ENCODE data around the gene PAPOLG.
A peak's percentile ranks its signal among the peaks of the same experiment; 100 is the strongest.

Gene PAPOLG

DNA sequence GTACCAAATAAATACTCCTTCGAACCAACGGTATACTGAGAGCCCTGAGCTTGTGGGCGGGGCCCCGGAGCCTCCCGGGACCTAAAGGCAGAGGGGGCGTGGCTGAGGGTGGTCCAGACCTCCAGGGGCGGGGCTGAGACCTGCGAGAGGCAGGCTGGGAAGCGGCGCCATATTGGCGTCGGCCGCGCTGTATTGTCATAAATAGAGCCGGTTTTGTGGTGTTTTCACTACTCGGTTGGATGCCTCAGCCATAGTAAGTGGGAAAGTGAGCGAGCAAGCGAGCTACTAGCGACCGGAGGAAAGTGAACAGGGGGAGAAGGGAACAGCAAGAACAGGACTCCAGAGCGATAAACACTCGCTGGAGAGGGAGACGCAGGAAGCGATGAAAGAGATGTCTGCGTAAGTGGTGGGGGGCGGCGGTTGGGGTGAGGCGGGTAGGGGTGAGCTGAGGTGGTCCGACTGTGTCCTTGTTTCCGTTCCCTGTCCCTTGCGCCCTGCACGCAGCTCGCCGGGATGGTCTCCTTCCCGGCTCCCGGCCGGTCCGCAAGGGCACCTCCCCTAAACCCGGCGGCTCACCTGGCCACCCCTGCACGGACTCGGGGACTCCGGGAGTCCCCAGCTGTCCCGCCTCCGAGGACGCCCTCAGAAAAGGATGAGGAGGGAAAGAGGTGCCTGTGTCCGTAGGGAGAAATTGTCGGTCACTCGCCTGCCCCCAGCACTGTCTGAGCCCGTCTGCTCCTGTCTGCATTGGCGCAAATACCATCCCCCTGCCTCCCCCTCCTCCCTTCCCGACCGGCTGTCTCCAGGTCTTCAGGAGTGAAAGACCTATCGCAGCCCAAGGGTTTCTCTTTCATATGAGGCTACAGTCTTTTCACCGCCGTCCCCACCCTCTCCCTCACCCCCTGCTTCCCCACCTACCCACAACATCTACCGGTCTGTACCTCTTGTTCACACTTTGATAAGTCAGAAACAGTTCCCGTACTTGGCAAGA lies at the start of gene PAPOLG:
PAPOLG (plus strand) TSS at position 172 of the 991 bp plus-strand sequence; CDS start at position 383, 211 bp downstream.
- Histone ChIP-seq H3K9me3 (ENCODE audit: insufficient read depth, low read length) (no peaks in the 10 kb centered on the region), H3K9me2 (replicated peaks; ENCODE audit: insufficient read depth, low read length) (no peaks in the 10 kb centered on the region), H3K36me3 (ENCODE audit: low read length) (peaks cover 15% of the 10 kb centered on the region), H2AFZ (ENCODE audit: low read depth, low read length, severe bottlenecking) (peak within 1 kb of the TSS; percentile 95), H3K9ac (ENCODE audit: low read length) (peak within 1 kb of the TSS; percentile 71), H3F3A (ENCODE audit: insufficient read depth) (0 out of 2 replicates have a peak, but pooled peaks cover 4% of the 10 kb centered on the region), H3K27me3 (ENCODE audit: low read length) (no peaks in the 10 kb centered on the region), H3K79me2 (ENCODE audit: insufficient read depth, low read length) (peaks cover 35% of the 10 kb centered on the region), H3K4me2 (ENCODE audit: low read depth, low read length, poor library complexity, severe bottlenecking) (peak within 1 kb of the TSS; percentile 90), H3K4me3 (ENCODE audit: insufficient read depth, low read length, poor library complexity, severe bottlenecking) (peak within 1 kb of the TSS; percentile 82), H4K20me1 (ENCODE audit: low read depth, low read length) (no peaks in the 10 kb centered on the region), H3K27ac (ENCODE audit: low read depth, low read length) (peak within 1 kb of the TSS; percentile 42)
- TF ChIP-seq EZH2phosphoT487 (conservative IDR thresholded peaks at IDR 0.05; ENCODE audit: low read length) (no peak), CTCF (IDR thresholded peaks at IDR 0.05; ENCODE audit: insufficient read depth, low read length, poor library complexity, severe bottlenecking) (no peak)

DNA sequence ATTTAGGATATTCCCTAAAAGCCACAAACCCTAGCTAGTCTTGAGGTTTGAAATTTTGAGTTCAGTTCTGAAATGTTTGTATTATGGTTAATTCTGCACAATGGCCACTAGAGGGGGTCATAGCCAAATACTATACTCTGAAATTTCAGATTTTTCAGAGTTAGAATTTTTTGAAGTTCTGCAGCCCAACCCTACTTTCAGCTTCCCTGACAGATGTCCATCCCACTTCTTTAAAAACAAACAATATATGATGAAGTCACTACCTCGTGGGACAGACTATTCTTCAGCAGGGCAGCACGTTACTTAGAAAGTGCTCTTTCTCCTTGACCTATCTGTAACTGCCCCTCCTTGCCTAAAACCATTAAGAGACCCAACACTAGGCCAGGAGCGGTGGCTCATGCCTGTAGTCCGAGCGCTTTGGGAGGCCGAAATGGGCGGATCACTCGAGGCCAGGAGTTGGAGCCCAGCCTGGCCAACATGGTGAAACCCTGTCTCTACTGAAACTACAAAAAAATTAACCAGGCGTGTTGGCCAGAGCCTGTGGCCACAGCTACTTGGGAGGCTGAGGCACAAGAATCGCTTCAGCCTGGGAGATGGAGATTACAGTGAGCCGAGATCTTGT lies 48.2 kb upstream of the PAPOLG start:
- Histone ChIP-seq H4K20me1 (ENCODE audit: low read depth, low read length) (no peaks in the 10 kb centered on the region), H3K36me3 (ENCODE audit: low read length) (no peaks in the 10 kb centered on the region), H3K4me2 (ENCODE audit: low read depth, low read length, poor library complexity, severe bottlenecking) (no peak overlapping the region), H3K4me3 (ENCODE audit: insufficient read depth, low read length, poor library complexity, severe bottlenecking) (no peak overlapping the region), H3F3A (ENCODE audit: insufficient read depth) (no peaks in the 10 kb centered on the region), H3K9me2 (replicated peaks; ENCODE audit: insufficient read depth, low read length) (no peaks in the 10 kb centered on the region), H3K9me3 (ENCODE audit: insufficient read depth, low read length) (no peaks in the 10 kb centered on the region), H3K27me3 (ENCODE audit: low read length) (no peaks in the 10 kb centered on the region), H2AFZ (ENCODE audit: low read depth, low read length, severe bottlenecking) (no peak overlapping the region), H3K9ac (ENCODE audit: low read length) (no peak overlapping the region), H3K27ac (ENCODE audit: low read depth, low read length) (no peak overlapping the region), H3K79me2 (ENCODE audit: insufficient read depth, low read length) (no peaks in the 10 kb centered on the region)
- TF ChIP-seq CTCF (IDR thresholded peaks at IDR 0.05; ENCODE audit: insufficient read depth, low read length, poor library complexity, severe bottlenecking), result peak; percentile 60
- TF ChIP-seq EZH2phosphoT487 (conservative IDR thresholded peaks at IDR 0.05; ENCODE audit: low read length), result no peak

- Histone ChIP-seq H3K27ac (ENCODE audit: low read depth, low read length) (no peak overlapping the region), H2AFZ (ENCODE audit: low read depth, low read length, severe bottlenecking) (no peak overlapping the region), H3F3A (ENCODE audit: insufficient read depth) (no peaks in the 10 kb centered on the region), H3K9me2 (replicated peaks; ENCODE audit: insufficient read depth, low read length) (no peaks in the 10 kb centered on the region), H3K4me2 (ENCODE audit: low read depth, low read length, poor library complexity, severe bottlenecking) (no peak overlapping the region), H3K27me3 (ENCODE audit: low read length) (no peaks in the 10 kb centered on the region), H3K79me2 (ENCODE audit: insufficient read depth, low read length) (no peaks in the 10 kb centered on the region), H4K20me1 (ENCODE audit: low read depth, low read length) (no peaks in the 10 kb centered on the region), H3K4me3 (ENCODE audit: insufficient read depth, low read length, poor library complexity, severe bottlenecking) (no peak overlapping the region), H3K9ac (ENCODE audit: low read length) (no peak overlapping the region), H3K9me3 (ENCODE audit: insufficient read depth, low read length) (no peaks in the 10 kb centered on the region), H3K36me3 (ENCODE audit: low read length) (no peaks in the 10 kb centered on the region)
- no peak for TF ChIP-seq CTCF (IDR thresholded peaks at IDR 0.05; ENCODE audit: insufficient read depth, low read length, poor library complexity, severe bottlenecking)
Measured at GRCh38 chr2:60708630-60709320, 47.3 kb upstream of the PAPOLG start.

All from SU-DHL-6 (cell line).